Activated T-cell treated with anti-CD3 and anti-CD28 coated beads for 4 hours (primary cell): Measurements from ENCODE around the gene NDUFAF2.
"Not testable (repeated sequence)": the region's sequence is repeated elsewhere in the genome, so short reads cannot be mapped to it uniquely, and the experiment has no call there.

Source experiments
- DNase-seq: peaks from one replicate; pipeline ENCODE4 v3.0.0-alpha.2; 2020

Gene NDUFAF2

DNA sequence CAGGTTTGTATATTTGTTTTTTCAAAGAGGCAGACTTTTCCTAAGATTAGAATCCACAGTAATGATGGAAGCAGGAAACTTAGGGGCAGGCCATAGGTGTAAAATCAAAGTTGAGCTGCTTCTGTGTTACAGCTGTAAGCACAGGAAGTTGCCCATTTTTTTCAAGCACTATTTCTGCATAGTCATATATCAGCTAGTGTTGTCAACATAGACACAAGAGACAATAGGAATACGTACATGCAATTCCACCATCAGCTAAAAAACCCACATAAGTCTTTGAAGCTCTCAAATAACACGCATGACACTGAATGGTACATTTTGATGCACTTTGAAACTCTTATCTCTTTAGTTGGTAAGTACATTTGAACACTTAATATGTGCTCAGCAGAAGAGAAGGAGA is 237.4 kb downstream of the NDUFAF2 start:
- DNase-seq, result no peak

DNA sequence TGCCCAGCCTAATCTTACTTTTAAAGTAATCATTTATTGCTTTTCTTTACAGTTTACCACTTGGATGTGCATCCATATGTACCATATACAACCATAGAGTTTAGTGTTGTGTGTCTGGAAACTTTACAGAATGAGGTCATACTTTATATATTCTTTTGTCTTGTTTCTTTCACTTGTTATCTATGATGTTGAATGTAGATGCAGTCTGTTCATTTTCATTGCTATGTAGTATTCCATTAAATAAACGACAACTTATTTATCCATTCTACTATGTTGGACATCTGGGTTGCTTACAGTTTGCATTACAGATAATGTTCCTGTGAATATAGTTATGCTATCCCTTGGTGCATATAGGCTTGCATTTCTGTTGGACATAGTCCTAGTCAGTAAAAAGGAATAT is 238.5 kb downstream of the NDUFAF2 start:
- no peak for DNase-seq

DNA sequence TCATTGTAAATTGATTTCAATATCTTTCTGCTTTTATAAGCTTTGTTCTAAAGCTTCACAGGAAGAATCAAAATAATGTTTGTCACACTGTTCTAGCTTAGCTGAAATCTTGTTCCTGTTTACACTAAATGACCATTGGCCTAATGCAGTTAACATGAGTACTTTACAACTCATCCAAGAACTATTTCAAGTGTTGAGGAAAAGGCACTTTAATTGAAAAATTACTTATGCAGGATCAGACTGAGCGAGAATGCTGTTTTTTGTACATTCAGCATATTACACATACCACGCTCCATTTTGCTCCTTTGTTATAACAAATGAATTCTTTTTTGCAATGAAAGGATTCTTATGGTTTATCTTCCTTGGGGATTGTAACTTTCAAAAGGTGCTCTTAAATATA is 239.7 kb downstream of the NDUFAF2 start:
- DNase-seq, result no peak

DNA sequence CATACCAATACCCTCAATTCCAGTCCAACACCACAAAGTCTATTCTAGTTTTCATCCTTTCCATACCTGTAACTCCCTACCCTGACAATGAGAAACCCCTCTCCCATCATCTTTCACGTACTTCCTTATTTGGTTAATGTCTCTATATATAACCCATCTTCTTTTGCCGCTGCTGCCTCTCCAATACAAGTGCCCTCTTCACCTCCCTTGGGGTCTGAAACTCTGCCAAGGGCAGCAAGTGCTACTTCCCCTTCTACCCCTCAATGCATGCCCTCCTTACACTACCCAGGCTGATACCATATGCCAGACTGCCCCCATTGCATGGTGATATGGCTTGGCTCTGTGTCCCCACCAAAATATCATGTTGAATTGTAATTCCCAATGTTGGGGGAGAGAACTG is 241.6 kb downstream of the NDUFAF2 start:
- no peak for DNase-seq

GRCh38 chr5:61187352-61187751 is 242.3 kb downstream of the NDUFAF2 start:
- not testable (repeated sequence) for DNase-seq

GRCh38 chr5:61187826-61188225 is 242.8 kb downstream of the NDUFAF2 start:
- not testable (repeated sequence) for DNase-seq

- no peak for DNase-seq
Measured at GRCh38 chr5:61198606-61199005, 253.6 kb downstream of the NDUFAF2 start.

- no peak for DNase-seq
Measured at GRCh38 chr5:61200582-61201155, 255.7 kb downstream of the NDUFAF2 start.

- no peak for DNase-seq
Measured at GRCh38 chr5:61202213-61202612, 257.2 kb downstream of the NDUFAF2 start.
